Right renal cortex interstitium (tissue), 3 donors: ENCODE data around the gene CPM. TPM values are rescaled to one million over a fixed set of nuclear protein-coding genes. Genes with fewer than 3 reads are reported as not detected.
"Not testable (repeated sequence)": the region's sequence is repeated elsewhere in the genome, so short reads cannot be mapped to it uniquely, and the experiment has no call there.

Source experiments
- DNase-seq, 3 donors: peaks; one replicate each; pipeline ENCODE4 v3.0.0-alpha.2; 2013; ENCODE audit warnings: low read depth in 3 of 3, low spot score in 2 of 3
- polyA plus RNA-seq, 3 donors: library from polyadenylated mRNA; unstranded; fragments of 120-200 nt; gene quantifications; one replicate each; pipeline ENCODE4 v1.2.1, GENCODE V29; 2013; ENCODE audit not compliant: insufficient read length in 3 of 3

Gene CPM
- polyA plus RNA-seq, 3 donors, result 25.4 to 29.3 (median 26.0) TPM

DNA sequence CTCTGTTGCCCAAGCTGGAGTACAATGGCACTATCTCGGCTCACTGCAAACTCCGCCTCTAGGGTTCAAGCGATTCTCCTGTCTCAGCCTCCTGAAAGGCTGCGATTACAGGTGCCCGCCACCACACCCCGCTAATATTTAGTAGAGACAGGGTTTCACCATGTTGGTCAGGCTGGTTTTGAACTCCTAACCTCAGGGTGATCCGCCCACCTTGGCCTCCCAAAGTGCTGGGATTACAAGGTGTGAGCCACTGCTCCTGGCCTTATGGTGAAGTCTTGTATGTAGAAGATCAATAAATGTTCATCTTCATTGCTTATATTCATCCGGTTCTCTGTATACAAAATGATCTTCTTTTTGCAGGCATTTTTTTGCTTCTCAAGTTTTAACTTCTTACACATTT, 77.2 kb downstream of the CPM start:
- DNase-seq, result no peak

DNA sequence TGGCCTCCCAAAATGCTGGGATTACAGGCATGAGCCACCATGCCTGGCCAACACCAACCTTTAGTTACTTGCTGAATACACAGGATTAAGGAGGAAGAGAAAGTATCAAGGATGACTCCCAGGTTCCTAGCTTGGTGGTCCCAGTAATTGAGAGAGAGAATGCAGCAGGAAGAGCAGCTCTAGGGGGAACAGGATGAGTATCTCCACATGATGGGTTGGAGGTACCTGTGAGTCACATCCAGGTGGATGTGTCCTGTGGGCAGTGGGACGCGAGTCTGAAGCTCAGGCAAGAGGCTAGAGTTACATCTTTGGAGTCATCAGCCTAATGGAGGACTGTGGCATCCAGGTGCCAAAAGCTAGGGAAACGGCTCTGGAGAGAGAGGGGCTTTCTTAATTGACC, 77.9 kb downstream of the CPM start:
- DNase-seq, result no peak

DNA sequence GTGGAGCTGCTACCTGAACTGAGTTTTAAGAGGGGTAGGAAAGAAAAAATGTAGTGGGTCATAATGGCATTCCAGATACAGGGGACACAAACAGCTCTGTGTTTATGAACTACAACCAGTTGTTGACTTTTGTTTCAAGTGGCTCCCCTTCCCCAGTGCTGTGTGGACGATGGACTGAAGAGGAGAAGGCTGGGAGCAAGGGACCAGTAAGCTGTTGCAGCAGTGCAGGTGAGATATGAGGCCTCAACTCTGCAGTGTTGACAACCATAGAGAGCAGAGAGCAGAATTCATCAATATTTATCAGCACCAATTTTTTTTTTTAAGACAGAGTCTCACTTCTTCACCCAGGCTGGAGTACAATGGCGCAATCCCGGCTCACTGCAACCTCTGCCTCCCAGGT, 78.4 kb downstream of the CPM start:
- DNase-seq, result no peak

DNA sequence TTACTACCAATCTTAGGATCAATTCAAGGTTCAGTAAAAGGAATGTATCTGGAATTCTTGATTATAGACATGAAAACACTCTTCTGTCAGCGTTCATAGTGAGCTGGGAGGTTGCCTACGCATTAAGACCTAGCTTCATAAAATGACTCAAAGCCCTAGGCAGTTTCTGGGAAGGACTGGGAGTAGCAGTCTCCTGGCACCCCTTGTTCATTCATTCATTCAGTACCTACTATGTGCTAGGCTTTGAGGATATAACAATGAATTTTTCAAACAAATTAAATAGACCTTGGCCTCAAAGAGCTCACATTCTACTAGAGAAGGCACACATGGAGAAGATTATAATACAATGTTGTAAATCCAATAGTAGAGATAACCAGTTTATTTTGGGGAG, 78.9 kb downstream of the CPM start:
- DNase-seq, result no peak

DNA sequence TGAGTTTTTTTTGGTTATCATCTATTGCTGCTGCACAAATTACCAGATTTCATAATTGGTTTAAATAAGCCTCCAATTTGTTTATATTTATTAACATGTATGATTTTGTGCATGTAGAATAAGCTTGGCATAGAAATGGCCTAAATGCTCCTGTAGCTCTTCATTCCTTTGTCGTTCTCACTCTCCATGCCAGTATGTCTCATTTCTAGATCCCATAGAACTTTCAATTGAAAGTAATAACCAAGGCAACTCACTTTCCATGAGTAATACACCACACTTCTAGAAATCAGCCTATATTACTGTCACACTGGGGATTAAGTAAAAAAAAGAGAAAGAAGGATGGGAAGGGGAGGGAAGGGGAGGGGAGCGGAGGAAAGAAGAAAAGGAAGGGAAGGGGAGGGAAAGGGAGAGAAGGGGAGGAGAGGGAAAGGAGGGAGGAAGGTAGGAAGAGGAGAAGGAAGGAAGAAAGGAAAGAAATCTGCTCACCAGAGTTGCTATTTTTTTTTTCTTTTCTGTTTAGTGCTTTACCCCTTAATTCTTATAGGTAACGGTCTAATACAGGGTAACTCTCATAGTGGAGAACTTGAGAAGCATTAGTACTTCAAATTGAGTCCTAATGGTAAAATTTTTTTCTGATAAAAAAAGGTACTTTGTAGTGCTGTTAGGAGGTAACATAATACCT, 79.4 kb downstream of the CPM start:
- DNase-seq, result no peak

DNA sequence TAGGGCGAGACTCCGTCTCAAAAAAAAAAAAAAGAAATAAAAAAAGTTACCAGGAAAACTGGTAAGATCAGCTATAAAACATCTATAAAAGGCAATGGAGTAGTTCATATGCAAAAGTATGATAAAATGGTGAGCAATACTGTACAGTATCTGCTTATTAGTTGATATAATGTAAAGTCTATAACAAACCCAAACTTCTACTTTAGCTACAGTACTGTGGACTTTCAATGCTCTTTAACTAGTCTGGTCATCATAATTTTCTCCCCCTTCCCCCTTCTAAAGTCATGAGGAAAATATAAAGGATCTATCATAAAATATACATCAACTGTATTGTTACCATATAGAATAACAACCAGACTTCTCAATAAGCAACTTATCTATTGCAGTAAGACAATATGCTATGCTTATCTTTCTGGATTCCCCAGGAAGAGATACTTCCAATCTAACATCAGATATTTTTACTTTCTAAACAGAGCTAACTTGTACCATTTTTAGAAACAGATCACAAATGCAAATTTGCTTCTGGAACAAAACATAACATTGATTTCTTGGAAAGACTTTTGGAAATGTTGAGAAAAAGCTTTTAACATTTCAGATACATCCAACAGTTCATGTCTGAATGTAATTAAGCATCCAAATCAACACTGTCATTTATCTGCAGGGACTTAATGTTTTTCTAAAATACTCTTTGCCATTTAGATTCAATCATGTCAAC, 81.2 kb downstream of the CPM start:
- DNase-seq, result no peak

DNA sequence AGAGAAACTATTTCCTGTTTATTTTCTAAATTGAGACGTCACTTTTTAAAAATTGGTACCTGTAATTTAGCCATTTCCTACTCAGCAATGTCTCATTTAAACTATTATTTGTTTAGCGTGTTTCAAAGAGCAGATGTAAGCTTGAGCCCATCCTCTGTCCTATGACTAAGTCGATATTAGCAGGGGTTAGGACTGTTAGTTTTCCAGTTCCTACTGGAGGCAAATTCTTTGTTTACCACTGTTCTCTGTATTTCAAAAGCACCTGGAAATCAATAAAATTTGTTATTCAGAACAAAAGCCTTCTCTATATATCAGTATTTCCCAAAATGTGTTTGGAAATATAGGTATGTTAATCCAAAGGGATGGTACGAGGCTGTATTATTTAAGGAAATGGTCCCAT, 82.6 kb downstream of the CPM start:
- no peak for DNase-seq

DNA sequence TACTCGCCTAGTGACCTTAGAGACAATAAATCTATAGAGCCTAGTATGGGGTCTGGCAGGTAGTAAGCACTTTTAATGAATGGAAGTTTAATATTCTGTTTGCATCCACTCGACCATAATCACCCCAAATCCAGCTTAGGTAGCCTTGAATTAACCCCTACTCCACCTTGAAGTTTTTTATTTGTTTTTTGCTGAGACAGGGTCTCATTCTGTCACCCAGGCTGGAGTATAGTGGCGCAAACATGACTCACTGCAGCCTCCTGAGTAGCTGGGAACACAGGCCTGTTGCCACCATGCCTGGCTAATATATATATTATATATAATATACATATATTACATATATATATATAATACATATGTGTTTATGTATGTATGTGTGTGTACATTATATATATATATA, 86.2 kb downstream of the CPM start:
- no peak for DNase-seq

DNA sequence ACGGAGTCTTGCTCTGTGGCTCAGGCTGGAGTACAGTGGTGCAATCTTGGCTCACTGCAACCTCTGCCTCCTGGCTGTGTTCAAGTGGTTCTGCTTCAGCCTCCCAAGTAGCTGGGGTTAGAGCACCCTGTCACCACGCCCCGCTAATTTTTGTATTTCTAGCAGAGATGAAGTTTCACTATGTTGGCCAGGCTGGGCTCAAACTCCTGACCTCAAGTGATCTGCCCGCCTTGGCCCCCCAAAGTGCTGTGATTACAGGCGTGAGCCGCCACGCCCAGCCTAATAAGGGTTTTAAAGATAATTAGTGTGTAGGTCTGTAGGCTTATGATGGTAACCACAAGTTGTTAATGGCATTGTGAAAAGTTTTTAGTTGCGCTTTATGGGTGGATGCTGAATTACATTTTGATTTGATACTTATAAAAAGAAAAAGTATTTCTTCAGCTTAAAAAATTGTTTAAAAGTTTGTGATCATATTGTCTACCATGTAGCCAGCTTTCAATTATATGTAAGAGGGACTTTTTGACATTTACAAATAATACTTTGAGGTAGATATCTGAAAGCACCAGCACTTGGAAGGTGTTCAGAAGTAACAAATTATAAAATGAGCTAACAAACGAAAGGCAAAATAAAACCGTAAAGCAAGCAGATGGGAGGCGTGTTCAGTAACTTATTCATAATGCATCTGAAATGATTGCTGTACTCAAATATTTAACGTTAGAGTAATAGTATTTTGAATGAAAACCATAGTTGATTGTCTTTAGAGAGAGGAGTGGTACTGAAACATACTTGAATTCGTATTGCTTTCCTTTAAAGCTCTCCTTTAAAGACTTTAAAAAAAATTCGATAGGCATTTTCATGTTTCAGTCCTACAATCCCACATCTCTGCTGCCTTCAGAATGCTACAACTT, 87.9 kb downstream of the CPM start:
- no peak for DNase-seq

DNA sequence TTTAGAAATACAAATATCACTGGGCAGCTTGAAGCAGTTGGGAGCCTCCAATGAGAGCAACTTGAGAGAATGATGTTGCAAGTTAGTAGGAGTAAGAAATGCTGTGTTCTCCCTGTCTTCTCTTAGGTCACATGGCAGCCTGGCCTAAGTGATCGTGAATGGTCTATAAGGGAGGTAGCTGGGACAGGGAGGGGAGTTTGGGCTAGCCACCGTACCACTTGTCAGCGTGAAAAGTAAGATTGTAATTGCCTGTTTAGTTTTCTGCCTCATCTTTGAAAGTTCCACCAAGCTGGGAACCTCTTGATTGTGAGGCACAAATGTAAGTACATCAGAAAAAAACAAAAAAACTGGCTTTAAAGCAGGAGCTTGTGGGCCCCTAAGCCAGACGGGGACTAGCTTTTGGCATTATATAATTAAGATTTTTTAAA, 88.6 kb downstream of the CPM start:
- DNase-seq, result no peak

DNA sequence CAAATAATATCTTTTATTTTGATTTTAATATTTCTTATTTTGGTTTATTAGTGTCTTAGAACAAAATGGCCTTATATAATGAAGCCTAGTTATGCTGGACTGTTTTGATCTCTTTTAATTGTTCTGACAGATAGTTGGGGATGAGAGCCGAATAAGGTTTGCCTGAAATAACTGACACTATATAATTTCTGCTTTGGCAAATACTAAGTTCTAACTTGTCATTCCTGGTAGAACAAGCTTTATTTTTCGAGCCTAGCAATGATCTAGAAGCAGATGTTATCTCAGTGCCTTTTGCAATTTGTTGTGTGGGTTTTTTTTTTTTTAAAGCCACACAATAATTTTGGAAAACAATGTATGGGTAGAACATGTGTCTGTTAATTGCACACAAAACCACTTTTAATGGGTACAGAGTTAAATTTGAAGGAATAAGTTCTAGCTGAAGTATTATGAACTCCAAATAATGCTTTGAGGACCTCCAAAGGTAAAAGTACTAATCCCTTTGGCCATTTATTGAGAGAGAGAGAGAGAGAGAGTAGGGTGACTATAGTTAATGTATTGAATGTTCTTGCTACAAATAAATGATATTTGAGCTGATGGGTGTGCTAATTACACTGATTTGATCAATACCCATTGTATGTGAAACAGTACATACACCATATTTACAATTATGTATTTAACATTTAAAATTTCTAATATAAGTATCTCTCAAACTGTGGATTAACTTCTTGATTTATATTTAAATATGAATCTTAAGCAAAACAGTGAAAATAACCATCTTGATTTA, 90.0 kb downstream of the CPM start:
- DNase-seq, result no peak

DNA sequence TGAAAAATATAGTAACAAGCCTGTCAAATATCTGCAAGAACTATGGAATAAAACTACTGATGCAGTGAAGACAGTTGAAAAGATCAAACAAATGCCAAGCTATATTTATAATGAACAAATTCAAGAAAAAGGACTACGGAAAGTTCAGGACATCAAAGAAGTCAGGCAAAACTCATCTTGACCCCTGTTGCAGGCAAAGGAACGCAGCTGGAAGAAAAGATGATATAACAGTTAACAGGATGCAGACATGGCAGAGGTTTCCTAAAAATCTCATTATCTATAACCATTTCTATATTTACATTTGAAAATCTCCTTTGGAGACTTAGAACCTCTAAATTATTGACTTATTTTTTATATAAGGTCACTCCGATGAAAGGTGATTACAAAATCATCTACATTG, 90.8 kb downstream of the CPM start:
- DNase-seq, result no peak

DNA sequence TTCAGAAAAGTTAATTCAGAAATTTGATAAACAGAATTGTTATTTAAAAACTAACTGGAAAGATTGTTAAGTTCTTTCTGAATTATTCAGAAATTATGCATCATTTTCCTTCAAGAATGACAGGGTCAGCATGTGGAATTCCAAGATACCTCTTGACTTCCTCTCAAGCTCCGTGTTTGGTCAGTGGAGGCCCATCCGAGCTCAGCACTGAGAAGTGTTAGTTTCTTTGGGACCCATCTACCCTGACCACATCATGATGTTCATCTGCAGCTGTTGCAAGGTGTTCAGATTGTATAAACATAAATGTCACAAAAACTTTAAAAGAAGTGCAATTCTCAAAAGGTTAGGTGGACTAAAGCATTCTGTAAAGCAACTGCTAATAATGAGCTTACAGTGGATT, 91.3 kb downstream of the CPM start:
- no peak for DNase-seq

DNA sequence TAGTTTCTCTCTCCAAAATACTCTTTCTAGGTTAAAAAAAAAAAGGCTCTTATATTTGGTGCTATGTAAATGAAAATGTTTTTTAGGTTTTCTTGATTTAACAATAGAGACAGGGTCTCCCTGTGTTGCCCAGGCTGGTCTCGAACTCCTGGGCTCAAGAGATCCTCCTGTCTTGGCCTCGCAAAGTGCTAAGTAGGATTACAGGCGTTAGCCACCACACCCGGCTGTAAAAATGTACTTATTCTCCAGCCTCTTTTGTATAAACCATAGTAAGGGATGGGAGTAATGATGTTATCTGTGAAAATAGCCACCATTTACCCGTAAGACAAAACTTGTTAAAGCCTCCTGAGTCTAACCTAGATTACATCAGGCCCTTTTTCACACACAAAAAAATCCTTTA, 91.8 kb downstream of the CPM start:
- not testable (repeated sequence) for DNase-seq

DNA sequence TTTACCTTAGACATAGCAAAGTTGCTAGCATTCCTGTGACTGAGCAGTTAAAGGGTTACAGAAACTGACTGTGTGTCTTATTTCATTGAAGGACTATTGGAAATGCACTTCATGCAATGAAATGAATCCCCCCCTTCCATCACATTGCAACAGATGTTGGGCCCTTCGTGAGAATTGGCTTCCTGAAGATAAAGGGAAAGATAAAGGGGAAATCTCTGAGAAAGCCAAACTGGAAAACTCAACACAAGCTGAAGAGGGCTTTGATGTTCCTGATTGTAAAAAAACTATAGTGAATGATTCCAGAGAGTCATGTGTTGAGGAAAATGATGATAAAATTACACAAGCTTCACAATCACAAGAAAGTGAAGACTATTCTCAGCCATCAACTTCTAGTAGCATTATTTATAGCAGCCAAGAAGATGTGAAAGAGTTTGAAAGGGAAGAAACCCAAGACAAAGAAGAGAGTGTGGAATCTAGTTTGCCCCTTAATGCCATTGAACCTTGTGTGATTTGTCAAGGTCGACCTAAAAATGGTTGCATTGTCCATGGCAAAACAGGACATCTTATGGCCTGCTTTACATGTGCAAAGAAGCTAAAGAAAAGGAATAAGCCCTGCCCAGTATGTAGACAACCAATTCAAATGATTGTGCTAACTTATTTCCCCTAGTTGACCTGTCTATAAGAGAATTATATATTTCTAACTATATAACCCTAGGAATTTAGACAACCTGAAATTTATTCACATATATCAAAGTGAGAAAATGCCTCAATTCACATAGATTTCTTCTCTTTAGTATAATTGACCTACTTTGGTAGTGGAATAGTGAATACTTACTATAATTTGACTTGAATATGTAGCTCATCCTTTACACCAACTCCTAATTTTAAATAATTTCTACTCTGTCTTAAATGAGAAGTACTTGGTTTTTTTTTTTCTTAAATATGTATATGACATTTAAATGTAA, 93.5 kb downstream of the CPM start:
- DNase-seq, result no peak

DNA sequence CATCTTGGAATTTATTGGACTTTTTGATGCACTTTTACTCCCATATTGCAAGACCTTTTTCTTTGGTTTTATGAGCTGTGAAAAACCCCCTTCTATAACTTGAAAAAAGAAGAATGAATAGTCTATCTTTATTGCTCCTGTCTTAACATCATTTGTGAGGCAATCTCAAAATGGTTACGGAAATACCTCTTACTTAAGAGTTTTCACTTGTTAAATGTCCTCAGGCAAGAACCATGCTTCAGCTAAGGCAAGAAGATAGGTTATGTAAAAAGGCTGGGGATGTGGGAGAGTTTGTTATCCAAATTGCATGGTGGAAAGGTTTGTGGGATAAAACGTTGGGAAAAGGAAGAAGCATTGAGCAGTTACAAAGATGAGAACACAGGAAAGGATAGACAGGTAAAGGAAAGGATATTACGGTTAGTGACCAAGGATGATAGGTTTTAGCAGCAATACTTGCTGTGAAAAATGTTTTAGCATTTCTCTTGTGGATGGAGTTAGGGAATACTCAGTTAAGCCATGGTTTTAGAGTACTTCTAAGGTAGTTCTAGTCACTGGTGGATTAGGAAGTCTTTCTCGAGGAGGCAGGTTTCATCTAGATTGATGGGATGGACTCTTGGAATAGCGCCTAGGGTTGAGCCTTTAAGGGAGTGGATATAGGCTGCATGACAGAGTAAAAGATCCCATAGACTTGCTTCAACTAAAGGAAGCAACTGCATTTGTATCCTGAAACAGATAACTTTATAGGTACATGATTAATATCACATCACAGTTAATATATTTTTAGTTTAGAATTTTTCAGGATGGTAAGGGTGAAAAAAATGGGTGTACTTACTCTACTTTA, 94.7 kb downstream of the CPM start:
- DNase-seq, result no peak

DNA sequence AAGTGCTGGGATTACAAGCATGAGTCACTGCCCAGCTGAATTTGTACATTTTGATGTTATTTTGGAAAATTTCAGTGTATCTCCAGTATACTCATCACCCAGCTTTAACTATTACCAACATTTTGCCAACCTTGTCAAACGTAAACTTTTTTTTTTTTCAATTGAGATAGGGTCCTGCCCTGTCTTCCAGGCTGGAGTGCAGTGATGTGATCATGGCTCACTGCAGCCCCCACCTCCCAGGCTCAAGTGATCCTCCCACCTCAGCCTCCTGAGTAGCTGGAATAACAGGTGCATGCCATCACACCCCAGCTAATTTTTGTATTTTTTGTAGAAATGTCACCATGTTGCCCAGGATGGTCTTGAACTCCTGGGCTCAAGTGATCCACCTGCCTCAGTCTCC, 95.8 kb downstream of the CPM start:
- no peak for DNase-seq

DNA sequence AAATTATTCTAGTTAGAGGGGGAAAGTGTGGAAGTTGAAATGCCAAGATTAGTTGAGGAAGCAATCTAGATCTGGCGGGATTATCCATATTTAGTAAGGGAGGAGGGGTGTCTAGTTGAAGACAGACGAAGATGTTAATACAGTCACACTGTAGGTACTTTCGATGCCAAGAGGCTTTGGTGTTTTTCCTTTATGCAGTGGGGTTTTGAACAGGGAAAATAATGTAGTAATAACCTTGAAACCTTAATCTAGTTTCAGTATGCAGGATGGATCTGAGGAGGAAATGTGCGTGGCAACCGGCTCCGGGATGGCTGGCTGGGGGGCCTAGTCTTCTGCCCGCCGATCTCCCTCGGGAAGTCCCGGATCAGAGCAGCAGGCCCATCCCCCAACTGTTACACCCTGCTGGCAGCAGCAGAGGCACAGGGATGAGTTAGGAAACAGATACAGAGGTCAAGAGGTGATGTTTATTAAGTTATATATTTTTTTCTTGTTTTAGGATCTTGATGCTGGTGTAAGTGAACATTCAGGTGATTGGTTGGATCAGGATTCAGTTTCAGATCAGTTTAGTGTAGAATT, 97.5 kb downstream of the CPM start:
- no peak for DNase-seq
